Stimulated activated CD4-positive, alpha-beta T cell treated with anti-CD3 and anti-CD28 coated beads, Interleukin-1b, Interleukin-23, amount 100 ng/mL, for 48 hours (primary cell): ENCODE results near the gene PEDS1.
"Not testable (repeated sequence)": the region's sequence is repeated elsewhere in the genome, so short reads cannot be mapped to it uniquely, and the experiment has no call there.

ENCODE experiments used
- DNase-seq: peaks from one replicate; pipeline ENCODE4 v3.0.0-alpha.2; 2020

PEDS1 gene

DNA sequence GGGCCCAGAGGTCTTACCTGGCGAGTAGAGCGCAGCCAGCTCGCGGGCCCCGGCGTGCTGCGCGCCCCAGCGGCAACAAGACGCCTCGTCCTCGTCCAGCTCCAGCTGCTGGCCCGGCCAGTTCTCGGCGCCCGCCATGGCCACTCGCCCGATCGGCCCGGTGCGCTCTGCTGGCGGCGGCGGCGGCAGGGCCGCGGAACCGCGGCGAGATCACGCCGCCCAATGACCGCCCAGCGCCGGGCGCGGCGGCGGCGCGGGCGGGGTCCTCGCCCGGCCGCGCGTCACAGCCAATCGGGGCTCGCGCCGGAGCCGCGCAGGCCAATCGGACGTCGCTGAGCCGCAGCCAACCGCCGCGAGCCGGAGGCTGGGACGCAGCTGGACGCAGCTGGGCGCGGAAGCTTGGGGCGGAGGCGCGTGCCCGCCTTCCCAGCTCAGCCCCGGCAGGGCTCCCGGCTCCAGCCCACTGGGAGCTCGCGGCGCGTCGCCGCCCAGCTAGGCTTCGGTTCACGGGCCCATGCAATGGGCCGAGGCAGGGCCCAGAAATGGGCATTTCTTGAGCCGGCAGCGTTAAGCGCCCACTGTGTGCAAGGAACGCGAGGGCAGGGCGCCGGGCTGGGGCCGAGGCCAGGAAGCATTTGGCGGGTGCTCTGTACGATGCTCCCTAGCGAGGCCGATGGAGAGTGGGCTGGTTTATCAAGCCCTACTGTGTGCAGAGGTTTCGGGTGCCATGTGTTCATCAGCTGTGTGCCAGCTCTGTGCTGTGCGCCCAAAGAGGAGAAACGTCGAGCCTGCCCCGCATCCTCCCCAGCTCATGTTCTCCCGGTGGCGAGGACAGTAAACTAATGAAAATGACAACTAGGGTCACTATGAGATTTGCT, at the start of gene PEDS1:
TSS of gene PEDS1 (minus strand) at position 224 of the 878 bp plus-strand sequence. CDS start at position 138, 86 bp downstream.
- peak; percentile 83 for DNase-seq

DNA sequence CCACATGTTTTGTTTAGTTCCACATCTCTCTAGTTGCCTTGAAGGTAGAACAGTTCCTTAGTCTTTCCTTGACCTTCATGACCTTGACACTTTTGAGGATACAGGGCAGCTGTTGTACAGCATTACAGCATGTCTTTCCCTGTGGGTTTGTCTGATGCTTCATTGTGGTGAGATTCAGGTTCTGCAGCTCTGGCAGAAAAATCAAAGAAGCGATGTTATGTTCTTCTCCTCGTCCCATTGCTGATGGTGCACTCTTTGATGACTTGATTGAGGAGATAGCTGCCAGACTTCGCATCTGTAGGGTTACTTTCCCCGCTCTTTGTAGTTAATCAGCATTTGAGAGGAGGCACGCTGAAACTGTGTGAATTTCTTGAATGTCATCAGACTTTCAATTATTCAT, 49.2 kb upstream of the PEDS1 start:
- DNase-seq: no peak

DNA sequence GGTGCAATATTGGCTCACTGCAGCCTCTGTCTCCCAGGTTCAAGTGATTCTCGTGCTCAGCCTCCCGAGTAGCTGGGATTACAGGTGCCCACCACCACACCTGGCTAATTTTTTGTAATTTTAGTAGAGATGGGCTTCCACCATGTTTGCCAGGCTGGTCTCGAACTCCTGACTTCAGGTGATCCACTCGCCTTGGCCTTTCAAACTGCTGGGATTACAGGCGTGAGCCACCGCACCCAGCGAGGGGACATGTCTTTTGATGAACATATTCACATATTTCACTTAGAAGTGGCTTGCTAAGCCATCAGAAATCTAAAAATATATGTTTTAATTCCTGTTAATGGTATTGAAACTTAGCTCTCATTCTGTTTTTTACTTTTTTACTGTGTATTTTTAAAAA, 48.2 kb upstream of the PEDS1 start:
- not testable (repeated sequence) for DNase-seq

DNA sequence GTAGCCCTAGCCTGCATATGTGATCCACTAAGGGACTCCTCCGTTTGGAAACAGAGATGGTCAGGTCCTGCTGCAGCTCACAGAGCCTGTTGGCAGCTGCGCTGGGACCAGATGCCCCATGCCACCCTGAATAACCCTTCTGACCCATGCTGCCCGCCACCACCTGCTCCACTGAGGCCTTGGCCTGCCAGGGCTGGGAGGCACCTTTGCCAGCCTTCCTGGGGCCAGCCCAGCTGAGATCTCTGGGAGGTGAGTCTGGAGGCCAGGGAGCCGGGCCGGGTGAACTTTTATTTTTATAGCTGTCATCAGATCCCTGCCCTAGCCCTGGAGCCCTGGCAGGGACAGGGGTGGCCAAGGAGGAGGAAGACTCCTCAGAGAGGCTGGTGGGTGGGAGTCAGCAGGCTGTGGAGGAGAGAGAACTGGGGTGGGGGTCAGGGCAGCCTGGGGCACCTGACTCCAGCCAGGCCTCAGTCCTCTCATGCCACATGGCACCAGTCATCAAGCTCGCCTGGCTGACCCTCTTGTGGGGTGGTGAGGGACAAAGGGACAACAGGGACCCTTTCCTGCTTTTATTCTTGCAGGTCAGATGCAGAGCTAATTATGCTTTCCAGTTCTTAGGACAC, 47.1 kb upstream of the PEDS1 start:
- no peak for DNase-seq

DNA sequence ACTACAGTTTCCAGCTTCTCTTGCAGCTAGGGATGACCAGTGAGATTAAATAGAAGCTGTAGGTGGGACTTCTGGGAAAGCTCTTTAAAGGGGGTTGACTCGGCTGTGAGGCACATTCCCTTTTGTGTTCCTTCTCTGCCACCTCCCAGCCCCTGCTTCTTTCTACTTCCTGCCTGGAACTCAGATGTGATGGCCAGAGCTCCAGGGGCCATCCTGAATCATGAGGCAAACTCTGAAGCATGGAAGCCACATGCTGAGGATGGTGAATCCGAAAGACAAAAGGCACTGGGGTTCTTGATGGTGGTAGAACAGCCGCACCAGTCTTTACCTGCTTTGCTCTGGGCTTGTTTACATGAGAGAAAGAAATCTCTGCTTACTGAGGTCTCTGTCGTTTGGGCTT, 46.2 kb upstream of the PEDS1 start:
- no peak for DNase-seq

DNA sequence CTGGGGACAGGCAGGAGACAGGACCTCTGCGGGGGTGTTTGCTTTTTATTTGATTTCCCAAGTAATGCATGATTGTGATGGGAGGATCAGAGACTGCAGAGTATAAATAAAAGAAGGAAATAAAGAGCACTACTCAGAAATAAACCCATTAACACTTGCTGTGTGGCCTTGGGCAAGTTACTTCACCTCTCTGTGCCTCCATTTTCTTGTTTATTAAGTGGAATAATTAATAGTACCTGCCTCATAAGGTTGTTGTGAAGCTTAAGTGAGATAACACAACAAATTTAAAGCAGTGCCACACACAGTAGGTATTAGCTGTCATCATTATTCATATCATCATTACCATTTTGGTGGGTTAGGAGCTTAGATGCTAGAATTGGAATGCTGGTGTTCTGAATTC, 45.2 kb upstream of the PEDS1 start:
- DNase-seq: no peak

DNA sequence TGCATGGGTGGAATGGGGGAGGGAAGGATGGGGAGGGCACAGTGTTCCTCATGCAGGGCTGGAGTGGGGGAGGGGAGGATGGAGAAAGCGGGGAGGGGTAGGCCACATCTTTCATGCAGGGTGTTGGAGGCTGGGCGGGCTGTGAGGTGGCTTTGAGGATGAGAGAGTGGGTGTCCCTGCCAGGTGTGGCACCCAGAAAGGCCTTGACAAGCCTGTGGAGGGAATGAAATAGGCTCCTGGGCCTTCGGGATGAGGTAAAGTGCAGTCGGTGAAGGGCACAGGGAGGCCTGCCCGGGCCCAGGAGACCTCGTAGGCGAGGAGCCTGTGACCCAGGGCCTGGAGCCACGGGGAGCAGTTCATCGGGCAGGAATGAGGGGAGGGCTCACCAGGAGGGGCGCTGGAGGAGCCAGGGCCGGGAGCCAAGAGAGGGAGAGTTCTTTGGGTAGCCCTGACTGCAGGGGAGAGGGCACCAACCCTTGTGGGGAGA, 44.7 kb upstream of the PEDS1 start:
- DNase-seq: no peak

DNA sequence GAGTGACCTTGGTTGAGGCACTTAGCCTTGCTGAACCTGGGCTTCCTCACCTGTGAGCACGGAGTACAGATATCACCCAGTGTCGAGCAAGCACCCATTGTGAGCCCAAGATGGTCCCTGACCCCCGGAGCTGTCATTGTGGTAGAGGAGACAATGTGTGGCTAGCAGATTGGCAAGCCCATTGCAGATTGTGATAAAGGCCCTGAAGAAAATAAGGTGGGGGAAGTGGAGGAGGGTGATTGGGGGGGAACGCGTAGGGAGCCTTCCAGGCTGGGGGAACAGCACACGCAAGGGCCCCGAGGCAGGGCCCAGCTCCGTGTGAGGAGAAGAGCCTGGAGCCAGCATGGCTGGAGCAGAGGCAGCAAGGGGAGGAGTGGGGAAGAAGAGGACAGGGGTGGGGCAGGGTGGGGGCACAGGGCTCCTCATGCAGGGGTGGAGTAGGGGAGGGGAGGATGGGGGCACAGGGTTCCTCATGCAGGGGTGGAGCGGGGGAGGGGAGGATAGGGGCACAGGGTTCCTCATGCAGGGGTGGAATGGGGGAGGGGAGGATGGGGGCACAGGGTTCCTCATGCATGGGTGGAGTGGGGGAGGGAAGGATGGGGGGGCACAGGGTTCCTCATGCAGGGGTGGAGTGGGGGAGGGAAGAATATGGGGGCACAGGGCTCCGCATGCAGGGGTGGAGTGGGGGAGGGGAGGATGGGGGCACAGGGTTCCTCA, 44.1 kb upstream of the PEDS1 start:
- no peak for DNase-seq

DNA sequence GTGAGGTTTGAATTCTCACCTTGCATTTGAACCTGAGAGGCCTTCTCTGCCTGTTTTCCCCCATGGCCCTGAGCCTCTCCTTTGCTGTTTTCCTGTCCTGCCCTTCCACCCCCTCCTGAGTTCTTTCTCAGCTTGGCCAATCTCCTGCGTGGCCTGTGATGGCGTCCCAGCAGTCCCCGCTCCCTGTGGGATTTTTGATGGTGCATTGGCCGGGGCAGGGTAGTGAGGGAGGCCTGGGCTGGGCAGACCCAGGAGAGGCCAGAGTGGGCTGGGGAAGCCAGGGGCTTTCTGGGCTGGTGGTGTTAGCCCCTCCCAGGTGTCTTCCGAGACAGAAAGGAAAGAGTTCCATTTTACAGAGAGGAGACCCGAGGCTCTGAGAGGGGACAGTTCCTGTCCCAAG, 43.4 kb upstream of the PEDS1 start:
- DNase-seq: no peak

DNA sequence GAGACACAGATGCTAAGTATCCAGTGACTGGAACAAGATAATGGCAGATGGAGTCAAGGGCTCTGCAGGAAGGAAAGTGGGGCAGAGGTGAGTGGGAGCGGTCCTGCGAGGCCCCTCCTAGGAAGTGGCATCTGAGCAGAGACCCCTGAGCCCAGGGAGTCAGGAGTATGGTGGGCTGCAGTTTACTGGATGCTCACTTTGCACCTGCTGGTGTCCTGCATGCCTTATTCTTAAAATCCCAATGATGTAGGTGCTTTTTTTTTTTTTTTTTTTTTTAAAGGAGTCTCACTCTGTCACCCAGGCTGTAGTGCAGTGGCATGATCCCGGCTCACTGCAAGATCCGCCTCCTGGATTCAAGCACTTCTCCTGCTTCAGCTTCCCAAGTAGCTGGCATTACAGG, 42.7 kb upstream of the PEDS1 start:
- DNase-seq: no peak

DNA sequence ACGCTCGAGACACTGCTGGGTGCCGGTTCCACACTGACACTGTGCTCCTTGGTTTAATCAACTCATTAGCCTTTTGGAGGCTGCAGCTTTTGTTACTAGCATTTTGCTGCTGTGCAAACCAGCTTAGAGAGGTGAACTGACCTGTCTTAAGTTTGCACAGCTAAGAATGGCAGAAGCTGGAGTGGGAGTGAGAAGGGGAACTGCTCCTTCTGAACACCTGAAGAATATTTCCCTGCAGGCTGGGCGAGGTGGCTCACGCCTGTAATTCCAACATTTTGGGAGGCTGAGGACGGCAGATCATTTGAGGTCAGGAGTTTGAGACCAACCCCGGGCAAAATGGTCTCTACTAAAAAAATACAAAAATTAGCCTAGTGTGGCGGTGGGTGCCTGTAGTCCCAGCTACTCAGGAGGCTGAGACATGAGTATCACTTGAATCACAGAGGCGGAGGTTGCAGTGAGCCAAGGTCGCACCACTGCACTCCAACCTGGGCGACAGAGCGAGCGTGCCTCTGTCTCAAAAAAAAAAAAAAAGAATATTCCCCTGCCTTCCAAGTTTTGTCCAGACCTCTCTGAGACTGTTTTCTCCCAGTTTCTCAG, 42.1 kb upstream of the PEDS1 start:
- no peak for DNase-seq

DNA sequence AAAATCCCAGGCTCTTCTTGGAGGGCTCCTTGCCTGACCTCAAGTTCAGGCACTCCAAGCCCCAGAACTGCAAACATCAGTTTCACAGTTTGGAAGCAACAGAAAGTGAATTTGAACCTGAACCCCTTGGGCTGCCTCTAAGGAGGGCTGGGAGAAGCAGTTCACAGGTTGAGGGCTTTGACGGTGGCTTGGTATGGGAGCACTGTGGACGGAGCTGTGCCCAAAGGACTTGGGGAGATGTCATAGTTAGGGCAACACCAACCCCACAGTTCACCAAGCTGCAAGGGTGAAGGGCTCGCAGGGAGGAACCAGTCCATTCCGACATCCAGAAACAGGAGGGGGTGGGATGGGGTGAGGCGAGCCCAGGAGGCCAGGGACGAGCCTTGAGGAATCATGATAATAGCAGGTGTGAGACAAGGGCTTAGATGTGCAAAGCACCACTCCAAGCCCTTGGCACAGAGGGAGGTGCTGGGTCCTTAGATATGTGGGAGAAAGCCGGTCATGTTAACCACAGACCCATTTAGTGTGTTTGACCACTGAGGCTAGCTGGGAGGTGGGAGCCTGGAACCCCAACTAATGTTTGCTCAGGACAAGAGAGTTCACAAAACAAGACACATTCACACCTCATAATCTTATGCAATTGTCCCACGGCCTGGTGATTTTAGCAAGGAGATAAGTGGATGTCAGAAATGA, 41.5 kb upstream of the PEDS1 start:
- no peak for DNase-seq

DNA sequence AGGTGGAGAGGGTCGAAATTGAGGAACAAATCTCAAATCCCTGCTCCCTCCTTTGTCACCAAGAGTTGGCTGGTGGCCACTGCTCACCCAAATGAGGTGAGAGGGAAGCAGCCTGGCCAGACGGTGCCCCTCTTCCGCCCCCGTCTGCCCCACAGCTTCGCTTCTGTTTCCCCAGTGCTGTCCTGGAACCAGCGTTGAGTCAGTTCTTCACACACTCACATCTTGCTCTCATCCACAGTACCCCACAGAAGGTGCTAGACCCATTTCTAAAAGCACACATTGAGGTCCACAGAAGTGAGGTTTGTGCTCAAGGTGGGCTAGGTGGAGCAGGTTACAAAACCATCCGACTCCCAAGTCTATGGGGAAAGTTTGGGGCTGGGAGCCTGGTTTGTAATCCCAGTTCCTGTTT, 40.9 kb upstream of the PEDS1 start:
- DNase-seq: no peak

DNA sequence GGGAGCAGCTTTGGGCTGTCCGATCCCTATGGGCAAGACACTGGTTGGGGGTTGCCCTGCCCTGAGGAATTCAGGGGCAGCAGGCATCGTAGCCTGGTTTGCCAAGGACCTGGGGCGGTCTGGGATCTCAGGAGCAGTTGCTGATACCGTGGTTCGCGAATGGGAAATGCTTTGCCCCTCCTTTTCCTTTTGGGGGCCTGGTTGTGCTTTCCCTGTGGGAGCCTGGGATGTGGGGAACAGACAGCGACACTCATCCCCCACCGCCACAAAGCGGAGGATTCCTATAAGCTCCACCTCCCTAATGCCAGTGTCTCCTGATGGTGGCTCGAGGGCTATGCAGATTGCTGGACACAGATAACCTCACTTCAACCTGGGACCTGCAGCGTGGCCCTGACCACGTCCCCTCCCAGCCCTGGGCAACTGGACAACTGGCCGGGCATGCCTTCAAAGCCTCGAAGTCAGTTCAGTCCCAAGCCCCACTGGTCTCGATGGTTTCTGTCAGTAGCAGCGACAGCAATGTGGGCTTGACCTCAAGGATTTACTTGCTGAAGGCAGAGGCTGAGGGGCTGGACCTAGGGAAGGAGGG, 40.4 kb upstream of the PEDS1 start:
- DNase-seq: no peak

DNA sequence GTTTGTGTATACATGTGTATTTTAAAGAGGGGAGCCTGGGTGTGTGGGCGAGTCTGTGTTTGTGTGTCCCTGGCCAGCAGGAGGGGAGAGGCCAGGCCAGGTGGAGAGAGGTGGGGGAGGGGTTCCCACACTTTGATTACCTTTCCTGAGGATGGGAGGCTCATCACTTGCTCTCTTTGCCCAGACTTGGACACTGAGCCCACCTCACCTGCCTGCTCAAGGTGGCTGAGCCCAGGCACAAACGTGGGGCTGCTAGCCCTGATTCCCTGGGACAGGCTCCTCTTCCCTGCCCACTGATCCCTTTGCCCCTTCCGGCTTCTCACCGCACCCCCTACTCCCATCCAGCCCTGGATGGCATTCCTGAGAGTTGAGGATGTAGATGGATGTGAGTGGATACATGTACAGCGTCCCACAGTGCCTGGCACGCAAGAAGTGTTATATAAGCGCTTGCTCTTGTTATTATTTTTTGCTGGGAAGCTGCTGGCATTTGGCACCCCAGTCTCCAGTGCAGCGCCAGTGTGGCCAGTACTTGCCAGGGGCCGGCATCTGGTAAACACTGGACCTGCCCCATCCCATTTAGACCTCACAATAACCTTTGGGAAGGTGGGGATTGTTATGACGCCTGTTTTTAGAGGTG, 39.8 kb upstream of the PEDS1 start:
- no peak for DNase-seq

DNA sequence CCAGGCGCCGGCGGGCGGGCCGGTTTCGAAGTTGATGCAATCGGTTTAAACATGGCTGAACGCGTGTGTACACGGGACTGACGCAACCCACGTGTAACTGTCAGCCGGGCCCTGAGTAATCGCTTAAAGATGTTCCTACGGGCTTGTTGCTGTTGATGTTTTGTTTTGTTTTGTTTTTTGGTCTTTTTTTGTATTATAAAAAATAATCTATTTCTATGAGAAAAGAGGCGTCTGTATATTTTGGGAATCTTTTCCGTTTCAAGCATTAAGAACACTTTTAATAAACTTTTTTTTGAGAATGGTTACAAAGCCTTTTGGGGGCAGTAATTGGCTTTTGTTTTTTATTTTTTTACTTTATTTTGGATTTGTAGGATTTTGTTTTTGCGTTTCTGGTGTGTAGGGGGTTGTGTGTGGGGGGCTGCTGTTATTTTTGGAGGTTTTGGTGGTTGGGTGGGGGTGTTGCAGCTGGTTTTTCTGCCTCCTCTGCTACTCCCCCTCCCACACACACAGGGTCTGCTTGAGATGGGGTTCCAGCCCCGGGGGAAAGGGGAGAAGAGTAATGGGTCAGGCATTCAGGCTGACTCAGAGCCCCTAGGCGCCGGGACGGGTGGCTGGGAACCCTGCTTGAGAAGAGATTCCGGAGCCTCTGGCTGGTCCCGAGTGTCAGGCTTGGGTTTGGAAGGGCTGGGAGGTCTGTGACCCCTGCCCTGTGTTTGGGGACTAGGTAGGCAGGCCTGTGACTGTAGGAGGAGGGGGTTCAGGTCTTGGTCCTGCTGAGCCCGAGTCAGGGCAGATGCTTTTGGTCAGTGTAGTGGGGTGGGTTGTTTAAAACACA, 39.1 kb upstream of the PEDS1 start:
- peak; percentile 89 for DNase-seq

DNA sequence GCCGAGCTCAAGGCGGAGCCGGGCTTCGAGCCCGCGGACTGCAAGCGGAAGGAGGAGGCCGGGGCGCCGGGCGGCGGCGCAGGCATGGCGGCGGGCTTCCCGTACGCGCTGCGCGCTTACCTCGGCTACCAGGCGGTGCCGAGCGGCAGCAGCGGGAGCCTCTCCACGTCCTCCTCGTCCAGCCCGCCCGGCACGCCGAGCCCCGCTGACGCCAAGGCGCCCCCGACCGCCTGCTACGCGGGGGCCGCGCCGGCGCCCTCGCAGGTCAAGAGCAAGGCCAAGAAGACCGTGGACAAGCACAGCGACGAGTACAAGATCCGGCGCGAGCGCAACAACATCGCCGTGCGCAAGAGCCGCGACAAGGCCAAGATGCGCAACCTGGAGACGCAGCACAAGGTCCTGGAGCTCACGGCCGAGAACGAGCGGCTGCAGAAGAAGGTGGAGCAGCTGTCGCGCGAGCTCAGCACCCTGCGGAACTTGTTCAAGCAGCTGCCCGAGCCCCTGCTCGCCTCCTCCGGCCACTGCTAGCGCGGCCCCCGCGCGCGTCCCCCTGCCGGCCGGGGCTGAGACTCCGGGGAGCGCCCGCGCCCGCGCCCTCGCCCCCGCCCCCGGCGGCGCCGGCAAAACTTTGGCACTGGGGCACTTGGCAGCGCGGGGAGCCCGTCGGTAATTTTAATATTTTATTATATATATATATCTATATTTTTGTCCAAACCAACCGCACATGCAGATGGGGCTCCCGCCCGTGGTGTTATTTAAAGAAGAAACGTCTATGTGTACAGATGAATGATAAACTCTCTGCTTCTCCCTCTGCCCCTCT, 38.2 kb upstream of the PEDS1 start:
- peak; percentile 52 for DNase-seq

DNA sequence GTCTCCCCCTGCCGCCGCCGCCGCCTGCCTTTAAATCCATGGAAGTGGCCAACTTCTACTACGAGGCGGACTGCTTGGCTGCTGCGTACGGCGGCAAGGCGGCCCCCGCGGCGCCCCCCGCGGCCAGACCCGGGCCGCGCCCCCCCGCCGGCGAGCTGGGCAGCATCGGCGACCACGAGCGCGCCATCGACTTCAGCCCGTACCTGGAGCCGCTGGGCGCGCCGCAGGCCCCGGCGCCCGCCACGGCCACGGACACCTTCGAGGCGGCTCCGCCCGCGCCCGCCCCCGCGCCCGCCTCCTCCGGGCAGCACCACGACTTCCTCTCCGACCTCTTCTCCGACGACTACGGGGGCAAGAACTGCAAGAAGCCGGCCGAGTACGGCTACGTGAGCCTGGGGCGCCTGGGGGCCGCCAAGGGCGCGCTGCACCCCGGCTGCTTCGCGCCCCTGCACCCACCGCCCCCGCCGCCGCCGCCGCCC, 37.6 kb upstream of the PEDS1 start:
- DNase-seq: peak; percentile 62

DNA sequence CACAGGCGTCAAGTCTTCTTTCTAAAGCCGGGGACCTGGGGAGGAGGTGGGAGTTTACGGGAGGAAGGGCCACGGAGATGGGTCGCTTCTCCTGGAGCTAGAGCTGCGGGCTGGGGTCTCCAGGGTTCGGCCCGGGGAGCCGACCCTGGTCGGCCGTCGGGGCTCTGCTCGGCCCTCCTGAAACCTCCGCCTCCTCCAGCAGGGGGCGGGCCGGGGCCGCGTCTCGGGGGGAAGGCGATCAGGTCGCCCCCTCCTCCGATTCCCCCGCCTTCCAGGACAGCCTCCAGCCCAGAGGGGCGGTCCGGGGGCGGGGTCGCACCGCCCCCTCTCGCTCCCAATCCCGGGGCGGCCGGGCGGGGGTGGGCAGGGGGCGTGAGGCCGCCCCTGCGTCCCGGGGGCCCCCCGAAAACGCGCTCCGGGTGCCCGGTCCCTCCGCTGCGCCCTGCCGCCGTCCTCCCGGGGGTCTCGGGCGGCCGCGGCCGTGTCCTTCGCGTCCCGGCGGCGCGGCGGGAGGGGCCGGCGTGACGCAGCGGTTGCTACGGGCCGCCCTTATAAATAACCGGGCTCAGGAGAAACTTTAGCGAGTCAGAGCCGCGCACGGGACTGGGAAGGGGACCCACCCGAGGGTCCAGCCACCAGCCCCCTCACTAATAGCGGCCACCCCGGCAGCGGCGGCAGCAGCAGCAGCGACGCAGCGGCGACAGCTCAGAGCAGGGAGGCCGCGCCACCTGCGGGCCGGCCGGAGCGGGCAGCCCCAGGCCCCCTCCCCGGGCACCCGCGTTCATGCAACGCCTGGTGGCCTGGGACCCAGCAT, 36.9 kb upstream of the PEDS1 start, which contains the start of gene CEBPB:
TSS of gene CEBPB (plus strand) at position 580 of the 814 bp plus-strand sequence. CDS start at position 784, 204 bp downstream.
- peak; percentile 83 for DNase-seq
